Heart right ventricle (tissue), 16 donors: ENCODE measurements around the gene TMOD1. TPM values are rescaled to one million over a fixed set of nuclear protein-coding genes. Genes with fewer than 3 reads are reported as not detected.

ENCODE experiments used
- ATAC-seq, 8 donors: fragments of 200-7000 bp; cut with Tn5 transposase; one replicate each; pipeline ENCODE4 v1.9.1; 2020; ENCODE audit warnings: mild to moderate bottlenecking in 8 of 8, moderate library complexity in 8 of 8, moderate number of reproducible peaks in 1 of 8
- DNase-seq, 2 donors: peaks; one replicate each; pipeline ENCODE4 v3.0.0-alpha.2; 2020
- H3K27ac ChIP-seq, 10 donors: fragments of 200-600 bp; sonication (generic) in 2 of 10; one replicate each; pipeline versions ENCODE4 v1.5.0 to v1.8.0; 2020 to 2022; ENCODE audit warnings: mild to moderate bottlenecking in 3 of 10
- H3K27me3 ChIP-seq, 7 donors: fragments of 200-600 bp; one replicate each; pipeline ENCODE4 v1.8.0; 2021 to 2022; ENCODE audit warnings: mild to moderate bottlenecking in 2 of 7
- H3K36me3 ChIP-seq, 9 donors: fragments of 200-600 bp; sonication (generic) in 1 of 9; one replicate each; pipeline versions ENCODE4 v1.5.0 to v1.8.0; 2020 to 2022; ENCODE audit warnings: mild to moderate bottlenecking in 2 of 9
- H3K4me1 ChIP-seq, 9 donors: fragments of 200-600 bp; sonication (generic) in 1 of 9; one replicate each; pipeline versions ENCODE4 v1.5.0 to v1.8.0; 2020 to 2022; ENCODE audit warnings: mild to moderate bottlenecking in 4 of 9
- H3K4me3 ChIP-seq, 10 donors: fragments of 200-600 bp; sonication (generic) in 2 of 10; one replicate each; pipeline versions ENCODE4 v1.5.0 to v1.8.0; 2020 to 2022; ENCODE audit warnings: mild to moderate bottlenecking in 7 of 10, moderate library complexity in 2 of 10
- H3K9me3 ChIP-seq, 11 donors: fragments of 200-600 bp in 10 of 11; sonication (generic) in 2 of 11; one replicate each; pipeline versions ENCODE4 v1.5.0 to v1.8.0; 2013 to 2022; ENCODE audit warnings: mild to moderate bottlenecking in 2 of 11, control low read depth in 1 of 11, moderate library complexity in 1 of 11
- WGBS, 2 donors: extraction: QIAGEN DNeasy Blood & Tissue Kit; methylation state at CpG; one replicate each; pipeline ENCODE4 v1.1.7; 2013; ENCODE audit warnings: inconsistent platforms in 1 of 2; 5-methylcytosine and 5-hydroxymethylcytosine counted together
- intact Hi-C, 10 donors: fragments of 100-400 bp; cut with DNase I; formaldehyde crosslinking; loops; one replicate each; pipeline versions ENCODE4 v1.11.1 to v1.14.2; 2022
- polyA plus RNA-seq, 2 donors: library from polyadenylated mRNA; stranded (reverse); fragments of 200-250 nt; gene quantifications; one replicate each; pipeline ENCODE4 v1.2.3, GENCODE V29; 2013
- total RNA-seq, 10 donors: library from RNA; stranded (reverse); fragmentation: NEBNext Ultra II Directional in 3 of 10; extraction: Animal tissue kit (Norgen Biotek cat#: 25700) in 3 of 10; gene quantifications; one replicate each; pipeline versions ENCODE4 v1.2.1 to v1.2.4, GENCODE V29; 2021 to 2023
- TF ChIP-seq, protein P1 (sequence below), 9 donors: fragments of 200-600 bp; sonication (generic) in 2 of 9; IDR thresholded peaks; one replicate each; pipeline versions ENCODE4 v1.5.0 to v1.8.0; 2021 to 2022; ENCODE audit warnings: antibody characterized with exemption in 9 of 9, mild to moderate bottlenecking in 5 of 9, moderate library complexity in 1 of 9
- donor health status: Arrhythmogenic right ventricular cardiomyopathy.
- donor health status: ischemic (EF 13 %, LVEDD 7.1; RV severe dilation, severe dysfunction).
- donor health status: healthy with polysubstance abuse.
- donor health status: DM: no; HTN: yes; CAD: no.
- donor health status: DM: no; HTN: no; CAD: no.
- donor health status: ischemic (EF 25% LVEDD 6.9; RV normal size, moderate dysfunction).
- donor health status: ischemic (EF 25% LVEDD 5.7; RV mildly dilated, moderate dysfunction).
- donor health status: healthy.
- donor health status: DM: yes; HTN: yes; CAD: no.
- donor health status: Ischemic cardiomyopathy.
- donor health status: ischemic (EF 35%, LVEDD 5.7; RV mildly dilated, moderate dysfunction).
- donor health status: nonischemic (EF 11% LVEDD 7.7; RV severe dilation, severe dysfunction).
- donor health status: DM: yes; HTN: yes; CAD: no.
- donor health status: PGD.
- donor health status: ischemic (EF 29% LVEDD 5.4; RV normal size, mild dysfunction).
- donor health status: nonischemic (EF 23%, LVEDD 6.1; RV moderate dilation, normal function).

Gene TMOD1
- total and polyA plus RNA-seq, 12 donors = 83.7 to 203 (median 176) TPM

- H3K4me3 ChIP-seq = no peak overlapping the region
- no peaks in the 10 kb centered on the region for H3K27me3 ChIP-seq
- H3K27ac ChIP-seq = no peak overlapping the region
- H3K36me3 ChIP-seq = peaks cover 0 to 84% (median 8%) of the 10 kb centered on the region in 9 donors
- H3K9me3 ChIP-seq = peaks cover 0 to 10% (median 4%) of the 10 kb centered on the region in 11 donors
- peaks cover 0 to 19% (median 0%) of the 10 kb centered on the region in 9 donors for H3K4me1 ChIP-seq
- no peak for DNase-seq
- TF ChIP-seq, protein P1, sequence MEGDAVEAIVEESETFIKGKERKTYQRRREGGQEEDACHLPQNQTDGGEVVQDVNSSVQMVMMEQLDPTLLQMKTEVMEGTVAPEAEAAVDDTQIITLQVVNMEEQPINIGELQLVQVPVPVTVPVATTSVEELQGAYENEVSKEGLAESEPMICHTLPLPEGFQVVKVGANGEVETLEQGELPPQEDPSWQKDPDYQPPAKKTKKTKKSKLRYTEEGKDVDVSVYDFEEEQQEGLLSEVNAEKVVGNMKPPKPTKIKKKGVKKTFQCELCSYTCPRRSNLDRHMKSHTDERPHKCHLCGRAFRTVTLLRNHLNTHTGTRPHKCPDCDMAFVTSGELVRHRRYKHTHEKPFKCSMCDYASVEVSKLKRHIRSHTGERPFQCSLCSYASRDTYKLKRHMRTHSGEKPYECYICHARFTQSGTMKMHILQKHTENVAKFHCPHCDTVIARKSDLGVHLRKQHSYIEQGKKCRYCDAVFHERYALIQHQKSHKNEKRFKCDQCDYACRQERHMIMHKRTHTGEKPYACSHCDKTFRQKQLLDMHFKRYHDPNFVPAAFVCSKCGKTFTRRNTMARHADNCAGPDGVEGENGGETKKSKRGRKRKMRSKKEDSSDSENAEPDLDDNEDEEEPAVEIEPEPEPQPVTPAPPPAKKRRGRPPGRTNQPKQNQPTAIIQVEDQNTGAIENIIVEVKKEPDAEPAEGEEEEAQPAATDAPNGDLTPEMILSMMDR (IDR thresholded peaks at IDR 0.05) = no peak
- no peak for ATAC-seq
- 47 to 63% methylated on average over 1 of the region's 1 CpG for WGBS, 2 donors
- intact Hi-C loops = no loop called here
Measured at GRCh38 chr9:97480174-97480573, 21.3 kb upstream of the TMOD1 start.

- no peak for ATAC-seq
- H3K9me3 ChIP-seq = peaks cover 0 to 10% (median 4%) of the 10 kb centered on the region in 11 donors
- H3K36me3 ChIP-seq = peaks cover 0 to 84% (median 8%) of the 10 kb centered on the region in 9 donors
- no peak overlapping the region for H3K27ac ChIP-seq
- H3K4me1 ChIP-seq = peaks cover 0 to 19% (median 0%) of the 10 kb centered on the region in 9 donors
- no peaks in the 10 kb centered on the region for H3K27me3 ChIP-seq
- no peak for DNase-seq
- WGBS, 2 donors = 47 to 68% methylated on average over 1 of the region's 1 CpG
- TF ChIP-seq, protein P1 (IDR thresholded peaks at IDR 0.05) = no peak
- intact Hi-C loops = no loop called here
- H3K4me3 ChIP-seq = no peak overlapping the region
Measured at GRCh38 chr9:97480749-97481148, 20.7 kb upstream of the TMOD1 start.

DNA sequence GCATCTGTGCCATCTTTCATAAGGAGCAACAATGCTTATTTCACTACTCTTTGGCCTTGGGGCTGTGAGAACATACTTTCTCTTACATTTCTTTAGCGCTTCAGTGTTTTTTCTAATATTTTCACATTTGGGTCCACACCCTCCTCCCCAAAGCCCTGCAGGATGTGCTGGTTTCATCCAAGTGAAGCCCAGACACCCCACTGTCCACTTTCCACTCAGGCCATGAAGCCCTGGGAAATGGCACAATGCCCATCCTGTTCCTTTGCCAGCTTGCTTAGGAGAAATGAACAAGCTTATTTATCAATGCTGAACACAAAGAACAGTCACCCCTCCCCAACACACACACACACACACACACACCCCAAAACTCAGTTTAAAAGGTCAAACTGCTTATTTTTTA is 17.3 kb upstream of the TMOD1 start:
- Histone ChIP-seq H3K27me3 (no peaks in the 10 kb centered on the region), H3K36me3 (peaks cover 0 to 96% (median 21%) of the 10 kb centered on the region in 9 donors), H3K27ac (no peak overlapping the region), H3K4me1 (peaks cover 0 to 19% (median 0%) of the 10 kb centered on the region in 9 donors), H3K4me3 (no peak overlapping the region), H3K9me3 (peaks cover 0 to 22% (median 4%) of the 10 kb centered on the region in 11 donors)
- intact Hi-C loops = no loop called here
- TF ChIP-seq, protein P1 (IDR thresholded peaks at IDR 0.05) = no peak
- WGBS, 2 donors = 94% methylated on average over 1 of the region's 1 CpG
- no peak for DNase-seq
- no peak for ATAC-seq

- DNase-seq (no peak), ATAC-seq (no peak)
- intact Hi-C loops = loop anchor here in 1 of 10 donors (5.0 kb wide), 1 partner anchor 115 kb away; no protein-coding TSS in a partner anchor
- no peak overlapping the region for H3K27ac ChIP-seq
- H3K4me1 ChIP-seq = no peaks in the 10 kb centered on the region
- no peaks in the 10 kb centered on the region for H3K27me3 ChIP-seq
- WGBS, 2 donors = 80% methylated on average over 2 of the region's 2 CpGs
- peaks cover 0 to 79% (median 21%) of the 10 kb centered on the region in 9 donors for H3K36me3 ChIP-seq
- H3K4me3 ChIP-seq = no peak overlapping the region
- TF ChIP-seq, protein P1 (IDR thresholded peaks at IDR 0.05) = peak in 7 of 9 donors; percentile 10 to 36 (median 23)
- H3K9me3 ChIP-seq = peaks cover 0 to 22% (median 3%) of the 10 kb centered on the region in 11 donors
Measured at GRCh38 chr9:97487107-97487506, 14.4 kb upstream of the TMOD1 start.
